BJ (cell line): ENCODE measurements around the gene ZBTB1. TPM values are rescaled to one million over a fixed set of nuclear protein-coding genes. Genes with fewer than 3 reads are reported as not detected.
A peak's percentile ranks its signal among the peaks of the same experiment; 100 is the strongest.

Source experiments
- CTCF ChIA-PET: fragments of 350-600 bp; formaldehyde crosslinking; extraction: SDS; loops from one replicate; lab custom pipeline; 2021; ENCODE audit warnings: antibody characterized with exemption, inconsistent platforms; lab: Yijun Ruan, JAX
- POLR2A ChIA-PET: fragments of 300-600 bp; sonication (Branson Sonifier 250); formaldehyde crosslinking; extraction: SDS; loops from one replicate; lab custom pipeline; 2021; ENCODE audit warnings: antibody characterized with exemption; lab: Charles Lee
- DNase-seq: peaks from one replicate; pipeline ENCODE4 v3.0.0-alpha.2; 2011; ENCODE audit warnings: low read depth
- H3K27me3 ChIP-seq: 2 replicates; pipeline ENCODE4 v1.6.0; 2011; ENCODE audit warnings: low read length; ENCODE audit not compliant: control insufficient read depth, insufficient read depth
- H3K36me3 ChIP-seq: 2 replicates; pipeline ENCODE4 v1.5.1; 2011; ENCODE audit warnings: low read length; ENCODE audit not compliant: control insufficient read depth, insufficient read depth
- H3K4me3 ChIP-seq: 2 replicates; pipeline ENCODE4 v1.5.1; 2011; ENCODE audit warnings: low read depth, mild to moderate bottlenecking, control low read depth, low read length
- CTCF ChIP-seq: IDR thresholded peaks from 2 replicates; pipeline ENCODE4 v1.5.1; 2011; ENCODE audit warnings: low read depth, mild to moderate bottlenecking, control low read depth, inconsistent platforms, low read length, moderate library complexity; ENCODE audit not compliant: insufficient read depth
- polyA plus RNA-seq: library from polyadenylated mRNA; depleted of rRNA; stranded (reverse); fragments of >200 nt; gene quantifications from 2 replicates; pipeline ENCODE4 v1.2.3, GENCODE V29; 2011

ZBTB1 gene
- polyA plus RNA-seq, 1 experiment, result 16.0 TPM

DNA sequence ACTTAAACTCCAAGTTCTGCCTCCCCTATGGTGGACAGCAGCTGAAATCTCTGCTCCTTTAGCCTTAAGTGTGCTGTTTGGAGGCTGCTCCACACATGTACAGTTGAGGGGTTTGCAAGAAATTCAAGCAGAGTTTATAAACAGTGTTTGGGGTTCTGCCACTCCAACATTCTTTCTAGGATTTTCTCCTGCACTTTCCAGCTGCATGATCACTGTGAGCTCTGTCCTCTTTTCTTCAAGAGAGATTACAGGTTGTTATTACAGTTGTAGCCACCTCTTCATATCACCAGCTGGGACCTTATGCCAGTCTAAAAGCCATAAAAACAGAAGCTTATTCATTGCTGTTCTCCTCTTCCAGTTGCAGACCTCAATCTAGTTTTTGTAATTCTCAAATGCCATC, 9.3 kb upstream of the ZBTB1 start:
- ChIA-PET POLR2A (no interaction called here), CTCF (interaction anchor here (1.2 to 1.9 kb wide), 3 partner anchors 11 to 151 kb away, joined by 4 to 8 read pairs (median 5); no protein-coding TSS in a partner anchor)
- Histone ChIP-seq H3K4me3 (no peak overlapping the region), H3K36me3 (no peaks in the 10 kb centered on the region), H3K27me3 (no peaks in the 10 kb centered on the region)
- DNase-seq, result no peak
- no peak for TF ChIP-seq CTCF

GRCh38 chr14:64496764-64497163, 7.8 kb upstream of the ZBTB1 start:
- no peak for TF ChIP-seq CTCF
- ChIA-PET CTCF (interaction anchor here (1.0 to 1.1 kb wide), 2 partner anchors 17 to 40 kb away, joined by 3 read pairs; no protein-coding TSS in a partner anchor), POLR2A (no interaction called here)
- H3K4me3 ChIP-seq, result no peak overlapping the region
- H3K27me3 ChIP-seq, result no peaks in the 10 kb centered on the region
- H3K36me3 ChIP-seq, result no peaks in the 10 kb centered on the region
- DNase-seq, result no peak

DNA sequence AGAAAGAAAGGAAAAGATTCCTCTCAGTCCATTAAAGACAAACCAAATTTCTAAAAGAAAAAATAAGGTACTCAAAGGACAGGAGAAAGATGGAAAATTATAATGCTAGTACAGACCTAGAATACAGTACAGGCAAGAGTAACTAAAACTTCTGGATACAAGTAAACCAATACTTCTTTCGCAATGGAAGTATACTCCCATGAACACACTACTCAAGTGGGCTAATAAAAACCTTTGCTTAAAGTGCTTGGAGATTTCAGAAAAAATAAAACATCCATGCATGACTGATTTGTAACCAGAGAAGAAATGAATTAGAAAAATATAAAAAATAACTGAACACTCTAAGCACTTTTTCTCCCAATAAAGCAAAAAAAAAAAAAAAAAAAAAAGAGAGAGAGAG, 4.5 kb upstream of the ZBTB1 start:
- Histone ChIP-seq H3K36me3 (no peaks in the 10 kb centered on the region), H3K4me3 (no peak overlapping the region), H3K27me3 (no peaks in the 10 kb centered on the region)
- no peak for DNase-seq
- CTCF ChIA-PET, result interaction anchor here (1.0 to 2.4 kb wide), 2 partner anchors 10 to 11 kb away, joined by 4 to 7 read pairs; no protein-coding TSS in a partner anchor
- no peak for TF ChIP-seq CTCF
- POLR2A ChIA-PET, result no interaction called here

GRCh38 chr14:64501411-64502171, 3.0 kb upstream of the ZBTB1 start:
- H3K36me3 ChIP-seq, result no peaks in the 10 kb centered on the region
- DNase-seq, result no peak
- ChIA-PET CTCF (interaction anchor here (0.6 to 3.2 kb wide), 9 partner anchors 9 to 154 kb away, joined by 3 to 12 read pairs (median 3); partner anchors contain the start of gene HSPA2), POLR2A (interaction anchor here (0.6 to 1.1 kb wide), 2 partner anchors 39 to 1177 kb away, joined by 3 to 4 read pairs; partner anchors contain the start of gene HSPA2)
- no peaks in the 10 kb centered on the region for H3K27me3 ChIP-seq
- no peak overlapping the region for H3K4me3 ChIP-seq
- no peak for TF ChIP-seq CTCF

DNA sequence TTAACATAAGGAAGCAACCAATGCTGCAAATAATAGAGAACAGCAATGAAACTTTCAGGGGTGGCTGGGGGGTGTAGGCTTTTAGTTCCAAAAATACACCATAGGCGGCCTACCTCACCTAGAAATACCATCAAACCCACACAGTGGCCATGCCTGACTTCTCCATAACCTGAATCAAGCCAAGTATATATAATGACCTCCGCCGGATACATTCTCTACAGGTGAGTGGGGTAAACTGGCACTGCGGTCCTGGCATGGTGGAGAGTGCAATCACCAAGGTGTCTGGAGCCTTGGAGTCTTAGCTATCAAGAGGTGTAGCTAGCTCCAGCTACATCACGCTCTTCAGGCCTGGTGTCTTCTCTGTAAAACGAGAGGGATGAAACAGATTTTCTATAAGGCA, 2.1 kb upstream of the ZBTB1 start:
- Histone ChIP-seq H3K36me3 (no peaks in the 10 kb centered on the region), H3K4me3 (peak overlapping the region; percentile 83), H3K27me3 (no peaks in the 10 kb centered on the region)
- ChIA-PET POLR2A (interaction anchor here (0.6 kb wide), 1 partner anchor 12 kb away, joined by 18 read pairs; no protein-coding TSS in a partner anchor), CTCF (interaction anchor here (0.6 to 3.2 kb wide), 8 partner anchors 9 to 153 kb away, joined by 3 to 12 read pairs (median 3); no protein-coding TSS in a partner anchor)
- no peak for TF ChIP-seq CTCF
- no peak for DNase-seq
